ENCODE results near the gene EPHB1. TPM values are rescaled to one million over a fixed set of nuclear protein-coding genes. Genes with fewer than 3 reads are reported as not detected.

Gene EPHB1
- total RNA-seq, 1 donor from 2014 or later = 0.53 TPM

DNA sequence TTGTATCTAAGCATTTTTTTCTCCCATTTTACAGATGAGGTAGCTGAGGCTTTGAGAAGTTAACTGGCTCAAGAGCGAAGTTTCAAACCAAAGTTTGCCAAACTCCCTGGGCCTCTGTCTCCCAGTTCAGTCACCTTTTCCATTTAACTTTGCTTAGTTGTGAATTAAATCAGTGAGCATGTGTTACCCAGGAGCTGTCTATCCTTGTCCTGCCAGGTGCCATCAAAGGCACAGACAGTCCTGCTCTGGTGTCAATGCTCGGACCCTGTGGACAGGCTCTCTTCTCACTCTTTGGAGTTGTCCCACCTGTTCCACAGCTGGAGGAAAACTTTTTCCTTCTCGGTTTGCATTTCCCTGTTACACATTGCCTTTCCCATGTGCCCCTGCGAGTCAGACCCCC is 8.6 kb downstream of the EPHB1 start:
- DNase-seq (ENCODE audit: low spot score in 2 of 2) = no peak
- intact Hi-C loops (cut with DNase I) = no loop called here
- Histone ChIP-seq H3K9me3 (no peaks in the 10 kb centered on the region), H3K4me1 (no peaks in the 10 kb centered on the region), H3K27me3 (no peaks in the 10 kb centered on the region), H3K4me3 (no peak overlapping the region), H3K36me3 (no peaks in the 10 kb centered on the region), H3K27ac (no peak overlapping the region)
- TF ChIP-seq, protein P1, sequence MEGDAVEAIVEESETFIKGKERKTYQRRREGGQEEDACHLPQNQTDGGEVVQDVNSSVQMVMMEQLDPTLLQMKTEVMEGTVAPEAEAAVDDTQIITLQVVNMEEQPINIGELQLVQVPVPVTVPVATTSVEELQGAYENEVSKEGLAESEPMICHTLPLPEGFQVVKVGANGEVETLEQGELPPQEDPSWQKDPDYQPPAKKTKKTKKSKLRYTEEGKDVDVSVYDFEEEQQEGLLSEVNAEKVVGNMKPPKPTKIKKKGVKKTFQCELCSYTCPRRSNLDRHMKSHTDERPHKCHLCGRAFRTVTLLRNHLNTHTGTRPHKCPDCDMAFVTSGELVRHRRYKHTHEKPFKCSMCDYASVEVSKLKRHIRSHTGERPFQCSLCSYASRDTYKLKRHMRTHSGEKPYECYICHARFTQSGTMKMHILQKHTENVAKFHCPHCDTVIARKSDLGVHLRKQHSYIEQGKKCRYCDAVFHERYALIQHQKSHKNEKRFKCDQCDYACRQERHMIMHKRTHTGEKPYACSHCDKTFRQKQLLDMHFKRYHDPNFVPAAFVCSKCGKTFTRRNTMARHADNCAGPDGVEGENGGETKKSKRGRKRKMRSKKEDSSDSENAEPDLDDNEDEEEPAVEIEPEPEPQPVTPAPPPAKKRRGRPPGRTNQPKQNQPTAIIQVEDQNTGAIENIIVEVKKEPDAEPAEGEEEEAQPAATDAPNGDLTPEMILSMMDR (IDR thresholded peaks at IDR 0.05) = no peak

DNA sequence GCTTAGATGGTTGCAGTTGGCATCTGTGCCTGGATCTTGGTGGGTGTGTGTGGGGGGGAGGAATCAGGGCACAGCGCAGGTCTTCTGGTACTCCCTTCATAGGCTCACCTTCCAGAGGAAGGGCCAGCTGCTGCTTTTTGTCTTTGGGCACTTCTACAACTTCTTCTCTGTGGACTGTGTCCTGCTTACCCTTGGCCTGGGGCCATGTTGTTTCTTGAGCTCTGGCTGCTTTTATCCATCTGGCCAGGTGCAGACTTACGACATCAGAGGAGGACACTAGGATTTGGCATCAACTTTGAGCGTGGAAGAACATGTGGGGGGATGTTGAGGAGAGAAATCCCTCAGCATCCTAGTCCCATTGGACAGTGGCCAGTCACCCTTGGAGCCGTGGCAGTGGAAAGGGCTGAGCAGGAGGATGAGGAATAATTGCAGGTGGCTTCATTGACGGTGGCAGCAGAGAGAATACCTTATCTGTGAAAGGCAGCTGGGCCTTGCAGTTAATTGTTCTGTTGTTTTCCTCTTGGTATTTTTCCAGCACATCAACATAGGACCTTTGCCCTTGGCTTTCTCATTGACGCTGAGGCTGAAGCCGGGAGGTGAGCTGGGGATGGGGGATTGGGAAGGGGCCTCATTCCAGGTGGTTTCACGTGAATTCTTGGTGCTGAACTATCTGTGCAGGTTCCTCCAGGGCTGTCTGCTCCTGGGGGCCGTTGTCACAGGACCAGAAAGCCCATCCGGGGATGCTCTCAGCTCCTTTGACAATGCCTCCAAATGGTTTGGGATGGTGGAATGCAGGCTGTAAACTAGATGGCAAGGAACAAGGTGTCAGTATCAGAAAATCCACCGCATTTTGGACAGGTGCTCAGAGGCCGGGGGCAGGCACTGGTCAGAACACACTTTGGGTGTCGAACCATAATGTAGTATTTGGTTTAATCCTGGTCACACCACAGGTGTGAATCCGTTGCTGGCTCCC is 9.7 kb downstream of the EPHB1 start:
- Histone ChIP-seq H3K4me3 (no peak overlapping the region), H3K27ac (no peak overlapping the region), H3K36me3 (no peaks in the 10 kb centered on the region), H3K27me3 (no peaks in the 10 kb centered on the region), H3K4me1 (no peaks in the 10 kb centered on the region), H3K9me3 (no peaks in the 10 kb centered on the region)
- DNase-seq (ENCODE audit: low spot score in 2 of 2) = no peak
- intact Hi-C loops (cut with DNase I) = no loop called here
- TF ChIP-seq, protein P1 (IDR thresholded peaks at IDR 0.05) = no peak

DNA sequence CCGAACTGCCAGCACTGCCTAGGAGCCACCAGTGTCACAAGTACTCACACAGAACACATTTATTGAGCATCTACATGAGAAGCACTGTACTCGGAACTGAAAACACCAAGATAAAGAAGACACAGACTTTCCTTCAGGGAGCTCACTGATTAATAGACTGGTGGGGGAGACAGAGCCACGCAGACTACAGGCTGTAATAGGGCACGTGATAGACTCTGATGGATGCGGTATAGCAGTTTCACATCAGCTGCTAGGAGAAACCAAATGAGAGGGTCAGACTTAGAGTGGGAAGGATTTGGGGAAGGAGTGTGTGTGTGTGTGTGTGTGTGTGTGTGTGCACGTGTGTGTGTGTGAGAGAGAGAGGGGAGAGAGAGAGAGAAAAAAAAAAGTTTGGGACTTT is 12.1 kb downstream of the EPHB1 start:
- intact Hi-C loops (cut with DNase I) = no loop called here
- Histone ChIP-seq H3K27ac (no peak overlapping the region), H3K9me3 (no peaks in the 10 kb centered on the region), H3K4me3 (no peak overlapping the region), H3K4me1 (no peaks in the 10 kb centered on the region), H3K36me3 (no peaks in the 10 kb centered on the region), H3K27me3 (no peaks in the 10 kb centered on the region)
- peak in 1 of 2 donors; percentile 25 for DNase-seq (ENCODE audit: low spot score in 2 of 2)
- TF ChIP-seq, protein P1 (IDR thresholded peaks at IDR 0.05) = no peak

DNA sequence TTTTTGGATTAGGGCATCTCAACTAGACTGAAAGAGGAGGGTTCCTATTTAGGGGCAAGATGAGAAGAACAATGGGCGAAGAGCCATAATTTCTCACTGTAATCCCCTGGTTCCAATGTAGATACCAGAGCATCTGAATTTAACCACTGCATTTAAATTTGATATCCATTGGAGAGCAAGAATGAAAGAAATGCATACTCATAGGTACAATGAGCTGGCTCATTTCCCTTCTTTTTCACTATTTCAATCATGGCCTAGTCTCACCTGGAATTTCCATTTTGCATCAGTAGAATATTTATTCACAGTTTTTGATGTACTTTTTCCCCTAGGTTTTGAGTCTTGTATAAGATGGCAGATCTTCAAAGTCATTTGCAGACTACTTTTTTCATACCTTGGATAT is 13.8 kb downstream of the EPHB1 start:
- no peaks in the 10 kb centered on the region for H3K27me3 ChIP-seq
- no peaks in the 10 kb centered on the region for H3K36me3 ChIP-seq
- no peak overlapping the region for H3K27ac ChIP-seq
- intact Hi-C loops (cut with DNase I) = no loop called here
- no peak overlapping the region for H3K4me3 ChIP-seq
- no peak for DNase-seq (ENCODE audit: low spot score in 2 of 2)
- TF ChIP-seq, protein P1 (IDR thresholded peaks at IDR 0.05) = no peak
- H3K4me1 ChIP-seq = no peaks in the 10 kb centered on the region
- no peaks in the 10 kb centered on the region for H3K9me3 ChIP-seq

DNA sequence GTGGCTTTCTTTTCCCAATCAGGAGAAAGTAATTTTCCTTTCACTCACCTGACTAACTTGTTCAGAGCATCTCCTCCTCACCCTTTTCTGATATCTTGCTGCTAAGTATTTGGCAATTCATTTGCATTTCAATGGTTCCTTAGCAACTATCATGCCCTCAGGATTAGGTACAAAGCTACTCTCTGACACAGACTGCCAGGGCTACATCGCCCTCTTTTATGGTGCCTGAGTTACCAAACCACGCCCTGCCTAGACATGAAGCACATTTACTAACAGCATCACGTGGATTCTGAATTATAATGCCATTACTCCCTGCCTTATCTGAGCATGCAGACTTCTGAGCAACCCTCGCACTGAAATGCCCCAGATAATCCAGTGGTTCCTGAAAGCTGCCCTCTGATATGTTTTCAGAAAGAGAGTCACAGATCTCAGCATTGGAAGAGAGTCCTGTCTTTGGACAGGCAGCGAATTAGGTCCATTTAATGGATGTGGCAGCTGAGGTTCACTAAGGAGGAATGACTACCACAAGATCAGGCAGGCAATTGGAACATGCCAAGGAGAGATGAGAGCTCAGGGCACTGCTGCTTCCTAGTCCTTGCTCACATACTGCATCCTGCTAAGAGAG is 14.5 kb downstream of the EPHB1 start:
- TF ChIP-seq, protein P1 (IDR thresholded peaks at IDR 0.05) = no peak
- H3K36me3 ChIP-seq = no peaks in the 10 kb centered on the region
- intact Hi-C loops (cut with DNase I) = no loop called here
- no peaks in the 10 kb centered on the region for H3K27me3 ChIP-seq
- H3K27ac ChIP-seq = no peak overlapping the region
- H3K4me3 ChIP-seq = no peak overlapping the region
- peak in 1 of 2 donors; percentile 42 for DNase-seq (ENCODE audit: low spot score in 2 of 2)
- no peaks in the 10 kb centered on the region for H3K4me1 ChIP-seq
- no peaks in the 10 kb centered on the region for H3K9me3 ChIP-seq

Data from ascending aorta (tissue), 2 donors.